Measurements from ENCODE around the gene ABHD8. TPM values are rescaled to one million over a fixed set of nuclear protein-coding genes. Genes with fewer than 3 reads are reported as not detected.
"Not testable (repeated sequence)": the region's sequence is repeated elsewhere in the genome, so short reads cannot be mapped to it uniquely, and the experiment has no call there.

Gene ABHD8
- total RNA-seq, 1 experiment from 2014 or later: 20.7 TPM

GRCh38 chr19:17296976-17297375 lies 6.2 kb downstream of the ABHD8 start:
- DNase-seq (ENCODE audit: low spot score): no peak

GRCh38 chr19:17296273-17296672 lies 7.0 kb downstream of the ABHD8 start:
- DNase-seq (ENCODE audit: low spot score): peak; percentile 93

GRCh38 chr19:17295551-17295950 lies 7.7 kb downstream of the ABHD8 start:
- not testable (repeated sequence) for DNase-seq (ENCODE audit: low spot score)

GRCh38 chr19:17294051-17294891 lies 9.0 kb downstream of the ABHD8 start:
- DNase-seq (ENCODE audit: low spot score): no peak

- no peak for DNase-seq (ENCODE audit: low spot score)
Observed at GRCh38 chr19:17293605-17294004, 9.6 kb downstream of the ABHD8 start.

GRCh38 chr19:17292301-17293074 lies 10.7 kb downstream of the ABHD8 start:
- DNase-seq (ENCODE audit: low spot score): peak; percentile 87

- DNase-seq (ENCODE audit: low spot score): peak; percentile 14
Observed at GRCh38 chr19:17289489-17289888, 13.7 kb downstream of the ABHD8 start.

GRCh38 chr19:17286752-17287151 lies 16.5 kb downstream of the ABHD8 start:
- no peak for DNase-seq (ENCODE audit: low spot score)

GRCh38 chr19:17286263-17286662 lies 17.0 kb downstream of the ABHD8 start:
- no peak for DNase-seq (ENCODE audit: low spot score)

- no peak for DNase-seq (ENCODE audit: low spot score)
Observed at GRCh38 chr19:17285415-17286135, 17.6 kb downstream of the ABHD8 start.

- DNase-seq (ENCODE audit: low spot score): no peak
Observed at GRCh38 chr19:17283504-17283996, 19.7 kb downstream of the ABHD8 start.

GRCh38 chr19:17282488-17283125 lies 20.6 kb downstream of the ABHD8 start:
- peak; percentile 80 for DNase-seq (ENCODE audit: low spot score)

- DNase-seq (ENCODE audit: low spot score): no peak
Observed at GRCh38 chr19:17281391-17282304, 21.6 kb downstream of the ABHD8 start, which contains the start of gene ANKLE1. TSS of gene ANKLE1 (plus strand) at chr19:17281901. CDS start at chr19:17281921, 20 bp downstream.

- no peak for DNase-seq (ENCODE audit: low spot score)
Observed at GRCh38 chr19:17279436-17279835, 23.8 kb downstream of the ABHD8 start.

- no peak for DNase-seq (ENCODE audit: low spot score)
Observed at GRCh38 chr19:17275441-17276175, 27.6 kb downstream of the ABHD8 start.

- not testable (repeated sequence) for DNase-seq (ENCODE audit: low spot score)
Observed at GRCh38 chr19:17274892-17275291, 28.3 kb downstream of the ABHD8 start.

- no peak for DNase-seq (ENCODE audit: low spot score)
Observed at GRCh38 chr19:17268754-17269153, 34.5 kb downstream of the ABHD8 start.

GRCh38 chr19:17266975-17267788 lies 36.0 kb downstream of the ABHD8 start, which contains the start of gene BABAM1:
TSS of gene BABAM1 (plus strand) at chr19:17267443. CDS start at chr19:17268807, 1,364 bp downstream.
- DNase-seq (ENCODE audit: low spot score): peak; percentile 99

GRCh38 chr19:17266589-17266974 lies 36.6 kb downstream of the ABHD8 start:
- DNase-seq (ENCODE audit: low spot score): no peak
